ENCODE measurements around the gene ABHD2. TPM values are rescaled to one million over a fixed set of nuclear protein-coding genes. Genes with fewer than 3 reads are reported as not detected.

ABHD2 gene
- total and polyA plus RNA-seq, 2 donors = 5.6 to 13.7 TPM

DNA sequence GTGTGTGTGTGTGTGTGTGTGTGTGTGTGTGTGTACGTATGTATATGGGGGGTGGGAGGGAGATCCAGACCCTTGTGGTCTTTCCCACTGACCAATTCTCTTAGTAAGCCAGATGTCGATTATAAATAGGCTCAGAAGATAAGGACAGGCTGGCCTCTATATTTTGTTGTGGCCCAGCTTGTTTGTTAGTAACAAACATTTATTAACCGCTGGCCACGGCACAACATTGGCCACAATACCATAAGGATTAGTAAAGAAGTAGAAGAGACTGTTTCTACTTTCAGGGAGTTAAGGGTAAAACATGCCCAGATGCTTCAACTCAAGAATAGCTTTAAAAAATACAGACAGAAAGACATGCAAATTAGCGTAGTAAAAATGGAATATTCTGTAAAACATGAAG is 58.1 kb downstream of the ABHD2 start:
- Histone ChIP-seq H3K9me3 (ENCODE audit: control insufficient read depth in 2 of 2, insufficient read depth in 1 of 2, low read length in 1 of 2) (no peaks in the 10 kb centered on the region), H3K4me1 (ENCODE audit: control insufficient read depth in 2 of 2, insufficient read depth in 2 of 2, low read length in 2 of 2) (peaks cover 0 to 7% of the 10 kb centered on the region in 2 donors), H3K36me3 (ENCODE audit: control insufficient read depth in 2 of 2, insufficient read depth in 2 of 2, low read length in 1 of 2) (peaks cover 0 to 3% of the 10 kb centered on the region in 2 donors), H3K4me3 (ENCODE audit: low read length in 2 of 2) (no peak overlapping the region), H3K27me3 (ENCODE audit: control insufficient read depth in 2 of 2, insufficient read depth in 1 of 2, low read length in 1 of 2) (no peaks in the 10 kb centered on the region), H3K27ac (ENCODE audit: low read depth in 1 of 2, low read length in 1 of 2) (no peak overlapping the region)
- no peak for DNase-seq (ENCODE audit: low read depth in 6 of 9, low spot score in 9 of 9)
- 98% methylated on average over 5 of the region's 5 CpGs for WGBS

GRCh38 chr15:89148126-89148525 is 59.9 kb downstream of the ABHD2 start:
- H3K9me3 ChIP-seq (ENCODE audit: control insufficient read depth in 2 of 2, insufficient read depth in 1 of 2, low read length in 1 of 2) = no peaks in the 10 kb centered on the region
- DNase-seq (ENCODE audit: low read depth in 6 of 9, low spot score in 9 of 9) = no peak
- H3K27ac ChIP-seq (ENCODE audit: low read depth in 1 of 2, low read length in 1 of 2) = no peak overlapping the region
- peaks cover 13 to 18% of the 10 kb centered on the region in 2 donors for H3K36me3 ChIP-seq (ENCODE audit: control insufficient read depth in 2 of 2, insufficient read depth in 2 of 2, low read length in 1 of 2)
- WGBS = 77% methylated on average over 2 of the region's 2 CpGs
- H3K27me3 ChIP-seq (ENCODE audit: control insufficient read depth in 2 of 2, insufficient read depth in 1 of 2, low read length in 1 of 2) = no peaks in the 10 kb centered on the region
- H3K4me3 ChIP-seq (ENCODE audit: low read length in 2 of 2) = no peak overlapping the region
- peaks cover 0 to 7% of the 10 kb centered on the region in 2 donors for H3K4me1 ChIP-seq (ENCODE audit: control insufficient read depth in 2 of 2, insufficient read depth in 2 of 2, low read length in 2 of 2)

DNA sequence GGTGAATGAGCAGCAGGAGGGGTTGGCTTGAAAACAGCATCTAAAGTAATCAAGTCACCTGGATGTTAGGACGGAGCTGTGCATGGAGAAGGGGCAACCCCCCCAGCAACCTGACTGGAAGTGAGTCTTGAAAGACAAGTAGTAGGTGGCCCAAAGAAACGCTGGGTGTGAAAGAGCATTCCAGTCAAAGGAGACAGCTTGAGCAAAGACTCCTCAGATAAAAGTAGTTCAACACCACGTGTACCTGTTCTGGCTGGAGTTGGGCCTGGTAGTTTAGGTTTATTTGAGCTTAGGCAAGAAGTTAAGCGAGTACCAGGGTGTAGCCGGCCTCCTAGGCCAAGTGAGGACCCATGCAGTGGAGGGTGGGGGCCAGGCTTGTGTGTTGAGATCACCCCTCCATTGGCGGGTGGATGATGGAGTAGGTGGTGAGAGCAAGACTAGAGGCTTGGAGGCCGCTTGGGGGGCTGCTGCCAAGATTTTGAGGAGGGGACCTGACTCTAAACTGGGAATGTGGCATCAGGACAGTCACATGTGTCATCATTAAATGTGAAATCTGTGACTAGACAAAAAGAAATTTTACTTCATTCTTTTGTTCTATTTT is 61.3 kb downstream of the ABHD2 start:
- H3K27me3 ChIP-seq (ENCODE audit: control insufficient read depth in 2 of 2, insufficient read depth in 1 of 2, low read length in 1 of 2) = no peaks in the 10 kb centered on the region
- no peak overlapping the region for H3K4me3 ChIP-seq (ENCODE audit: low read length in 2 of 2)
- H3K9me3 ChIP-seq (ENCODE audit: control insufficient read depth in 2 of 2, insufficient read depth in 1 of 2, low read length in 1 of 2) = no peaks in the 10 kb centered on the region
- 94% methylated on average over 7 of the region's 7 CpGs for WGBS
- H3K4me1 ChIP-seq (ENCODE audit: control insufficient read depth in 2 of 2, insufficient read depth in 2 of 2, low read length in 2 of 2) = peaks cover 0 to 7% of the 10 kb centered on the region in 2 donors
- peaks cover 16 to 18% of the 10 kb centered on the region in 2 donors for H3K36me3 ChIP-seq (ENCODE audit: control insufficient read depth in 2 of 2, insufficient read depth in 2 of 2, low read length in 1 of 2)
- DNase-seq (ENCODE audit: low read depth in 6 of 9, low spot score in 9 of 9) = no peak
- peak overlapping the region in 1 of 2 donors; percentile 76 for H3K27ac ChIP-seq (ENCODE audit: low read depth in 1 of 2, low read length in 1 of 2)

DNA sequence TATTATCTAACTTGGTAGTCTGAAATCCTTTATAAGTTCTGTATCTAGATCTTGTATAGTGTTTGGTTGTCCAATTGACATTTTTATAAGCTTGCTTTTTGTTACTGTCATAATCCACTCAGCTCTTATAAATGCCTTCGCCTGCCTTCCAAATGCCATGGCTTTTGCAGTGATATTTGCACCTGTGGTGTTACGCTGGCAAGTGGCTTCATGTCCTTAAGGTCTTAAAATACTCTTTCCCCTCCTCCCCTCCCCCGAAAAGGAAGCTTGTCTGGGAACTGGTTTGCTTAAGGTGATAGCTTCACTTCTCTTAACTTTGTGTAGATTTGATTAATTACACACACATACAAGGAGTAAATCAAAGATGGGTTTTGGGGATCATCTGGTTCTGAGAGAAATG is 62.0 kb downstream of the ABHD2 start:
- DNase-seq (ENCODE audit: low read depth in 6 of 9, low spot score in 9 of 9) = no peak
- no peaks in the 10 kb centered on the region for H3K27me3 ChIP-seq (ENCODE audit: control insufficient read depth in 2 of 2, insufficient read depth in 1 of 2, low read length in 1 of 2)
- H3K9me3 ChIP-seq (ENCODE audit: control insufficient read depth in 2 of 2, insufficient read depth in 1 of 2, low read length in 1 of 2) = no peaks in the 10 kb centered on the region
- peaks cover 0 to 7% of the 10 kb centered on the region in 2 donors for H3K4me1 ChIP-seq (ENCODE audit: control insufficient read depth in 2 of 2, insufficient read depth in 2 of 2, low read length in 2 of 2)
- peak overlapping the region in 1 of 2 donors; percentile 60 for H3K27ac ChIP-seq (ENCODE audit: low read depth in 1 of 2, low read length in 1 of 2)
- H3K36me3 ChIP-seq (ENCODE audit: control insufficient read depth in 2 of 2, insufficient read depth in 2 of 2, low read length in 1 of 2) = peaks cover 17 to 20% of the 10 kb centered on the region in 2 donors
- 85% methylated on average over 3 of the region's 3 CpGs for WGBS
- H3K4me3 ChIP-seq (ENCODE audit: low read length in 2 of 2) = no peak overlapping the region

GRCh38 chr15:89150762-89151664 is 62.8 kb downstream of the ABHD2 start:
- Histone ChIP-seq H3K4me3 (ENCODE audit: low read length in 2 of 2) (no peak overlapping the region), H3K9me3 (ENCODE audit: control insufficient read depth in 2 of 2, insufficient read depth in 1 of 2, low read length in 1 of 2) (no peaks in the 10 kb centered on the region), H3K4me1 (ENCODE audit: control insufficient read depth in 2 of 2, insufficient read depth in 2 of 2, low read length in 2 of 2) (peaks cover 0 to 7% of the 10 kb centered on the region in 2 donors), H3K27me3 (ENCODE audit: control insufficient read depth in 2 of 2, insufficient read depth in 1 of 2, low read length in 1 of 2) (no peaks in the 10 kb centered on the region), H3K36me3 (ENCODE audit: control insufficient read depth in 2 of 2, insufficient read depth in 2 of 2, low read length in 1 of 2) (peaks cover 22 to 25% of the 10 kb centered on the region in 2 donors), H3K27ac (ENCODE audit: low read depth in 1 of 2, low read length in 1 of 2) (peak overlapping the region in 1 of 2 donors; percentile 60)
- 94% methylated on average over 12 of the region's 12 CpGs for WGBS
- no peak for DNase-seq (ENCODE audit: low read depth in 6 of 9, low spot score in 9 of 9)

GRCh38 chr15:89155122-89155521 is 66.9 kb downstream of the ABHD2 start:
- DNase-seq (ENCODE audit: low read depth in 6 of 9, low spot score in 9 of 9) = no peak
- H3K27me3 ChIP-seq (ENCODE audit: control insufficient read depth in 2 of 2, insufficient read depth in 1 of 2, low read length in 1 of 2) = no peaks in the 10 kb centered on the region
- H3K36me3 ChIP-seq (ENCODE audit: control insufficient read depth in 2 of 2, insufficient read depth in 2 of 2, low read length in 1 of 2) = peaks cover 32 to 34% of the 10 kb centered on the region in 2 donors
- H3K4me1 ChIP-seq (ENCODE audit: control insufficient read depth in 2 of 2, insufficient read depth in 2 of 2, low read length in 2 of 2) = peaks cover 0 to 3% of the 10 kb centered on the region in 2 donors
- no peak overlapping the region for H3K27ac ChIP-seq (ENCODE audit: low read depth in 1 of 2, low read length in 1 of 2)
- H3K4me3 ChIP-seq (ENCODE audit: low read length in 2 of 2) = no peak overlapping the region
- 97% methylated on average over 10 of the region's 10 CpGs for WGBS
- H3K9me3 ChIP-seq (ENCODE audit: control insufficient read depth in 2 of 2, insufficient read depth in 1 of 2, low read length in 1 of 2) = no peaks in the 10 kb centered on the region

GRCh38 chr15:89155656-89156055 is 67.4 kb downstream of the ABHD2 start:
- Histone ChIP-seq H3K4me1 (ENCODE audit: control insufficient read depth in 2 of 2, insufficient read depth in 2 of 2, low read length in 2 of 2) (peaks cover 0 to 3% of the 10 kb centered on the region in 2 donors), H3K36me3 (ENCODE audit: control insufficient read depth in 2 of 2, insufficient read depth in 2 of 2, low read length in 1 of 2) (peaks cover 32 to 34% of the 10 kb centered on the region in 2 donors), H3K27ac (ENCODE audit: low read depth in 1 of 2, low read length in 1 of 2) (no peak overlapping the region), H3K4me3 (ENCODE audit: low read length in 2 of 2) (no peak overlapping the region), H3K9me3 (ENCODE audit: control insufficient read depth in 2 of 2, insufficient read depth in 1 of 2, low read length in 1 of 2) (no peaks in the 10 kb centered on the region), H3K27me3 (ENCODE audit: control insufficient read depth in 2 of 2, insufficient read depth in 1 of 2, low read length in 1 of 2) (no peaks in the 10 kb centered on the region)
- 98% methylated on average over 6 of the region's 6 CpGs for WGBS
- no peak for DNase-seq (ENCODE audit: low read depth in 6 of 9, low spot score in 9 of 9)

GRCh38 chr15:89157061-89157460 is 68.8 kb downstream of the ABHD2 start:
- H3K9me3 ChIP-seq (ENCODE audit: control insufficient read depth in 2 of 2, insufficient read depth in 1 of 2, low read length in 1 of 2) = no peaks in the 10 kb centered on the region
- peaks cover 24 to 28% of the 10 kb centered on the region in 2 donors for H3K36me3 ChIP-seq (ENCODE audit: control insufficient read depth in 2 of 2, insufficient read depth in 2 of 2, low read length in 1 of 2)
- WGBS = 96% methylated on average over 1 of the region's 1 CpG
- no peak overlapping the region for H3K27ac ChIP-seq (ENCODE audit: low read depth in 1 of 2, low read length in 1 of 2)
- H3K4me1 ChIP-seq (ENCODE audit: control insufficient read depth in 2 of 2, insufficient read depth in 2 of 2, low read length in 2 of 2) = no peaks in the 10 kb centered on the region
- no peaks in the 10 kb centered on the region for H3K27me3 ChIP-seq (ENCODE audit: control insufficient read depth in 2 of 2, insufficient read depth in 1 of 2, low read length in 1 of 2)
- no peak overlapping the region for H3K4me3 ChIP-seq (ENCODE audit: low read length in 2 of 2)
- DNase-seq (ENCODE audit: low read depth in 6 of 9, low spot score in 9 of 9) = no peak

- Histone ChIP-seq H3K4me3 (ENCODE audit: low read length in 2 of 2) (no peak overlapping the region), H3K4me1 (ENCODE audit: control insufficient read depth in 2 of 2, insufficient read depth in 2 of 2, low read length in 2 of 2) (no peaks in the 10 kb centered on the region), H3K27me3 (ENCODE audit: control insufficient read depth in 2 of 2, insufficient read depth in 1 of 2, low read length in 1 of 2) (no peaks in the 10 kb centered on the region), H3K9me3 (ENCODE audit: control insufficient read depth in 2 of 2, insufficient read depth in 1 of 2, low read length in 1 of 2) (no peaks in the 10 kb centered on the region), H3K36me3 (ENCODE audit: control insufficient read depth in 2 of 2, insufficient read depth in 2 of 2, low read length in 1 of 2) (peaks cover 20% of the 10 kb centered on the region in 2 donors), H3K27ac (ENCODE audit: low read depth in 1 of 2, low read length in 1 of 2) (no peak overlapping the region)
- DNase-seq (ENCODE audit: low read depth in 6 of 9, low spot score in 9 of 9) = no peak
- WGBS = 86% methylated on average over 4 of the region's 4 CpGs
Observed at GRCh38 chr15:89157918-89158564, 69.8 kb downstream of the ABHD2 start.
